ENCODE results near the gene CD74.

CD74 gene

DNA sequence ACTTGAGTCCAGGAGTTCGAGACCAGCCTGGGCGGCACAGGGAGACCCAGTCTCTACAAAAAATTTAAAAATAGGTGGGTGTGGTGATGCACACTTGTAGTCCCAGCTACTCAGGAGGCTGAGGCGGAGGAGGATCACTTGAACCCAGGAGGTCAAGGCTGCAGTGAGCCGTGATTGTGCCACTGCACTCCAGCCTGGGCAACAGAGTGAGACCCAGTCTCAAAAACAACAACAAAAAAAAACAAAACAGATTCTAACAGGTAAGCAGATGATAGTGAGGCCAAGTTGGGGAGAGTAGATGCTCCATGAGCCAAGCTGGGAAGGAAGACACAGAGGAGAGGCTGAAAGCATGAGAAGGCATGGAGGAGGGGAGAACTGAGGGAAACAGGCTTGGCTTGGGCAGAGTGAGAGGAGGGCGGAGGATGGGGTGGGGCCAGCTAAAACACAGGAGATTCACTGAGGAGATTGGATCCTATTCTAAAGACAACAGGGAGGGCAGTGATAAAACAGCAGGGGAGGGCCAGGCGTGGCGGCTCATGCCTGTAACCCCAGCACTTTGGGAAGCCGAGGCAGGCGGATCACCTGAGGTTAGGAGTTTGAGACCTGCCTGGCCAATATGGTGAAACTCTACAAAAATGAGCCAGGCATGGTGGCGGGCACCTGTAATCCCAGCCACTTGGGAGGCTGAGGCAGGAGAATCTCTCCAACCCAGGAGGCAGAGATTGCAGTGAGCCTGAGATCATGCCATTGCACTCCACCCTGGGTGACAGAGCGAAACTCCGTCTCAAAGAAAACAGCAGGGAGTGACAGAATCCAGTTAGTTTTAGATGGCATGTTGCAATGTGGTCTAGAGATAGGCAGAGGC, 28.5 kb upstream of the CD74 start:
- no peaks in the 10 kb centered on the region for H3K27me3 ChIP-seq (replicated peaks)
- in situ Hi-C loops (cut with HindIII; ENCODE audit: low pct_ligation_motif_present, low sequenced_read_pairs), result no loop called here
- H3K27ac ChIP-seq, result no peak overlapping the region
- H3K4me3 ChIP-seq (ENCODE audit: low read depth, low read length), result no peak overlapping the region
- DNase-seq, result no peak
- TF ChIP-seq CTCF (IDR thresholded peaks at IDR 0.05; ENCODE audit: low read depth, low read length, missing control alignments), result no peak
- H3K36me3 ChIP-seq (replicated peaks), result peaks cover 32% of the 10 kb centered on the region

- TF ChIP-seq CTCF (IDR thresholded peaks at IDR 0.05; ENCODE audit: low read depth, low read length, missing control alignments), result peak; percentile 72
- Histone ChIP-seq H3K27ac (no peak overlapping the region), H3K27me3 (replicated peaks) (no peaks in the 10 kb centered on the region), H3K4me3 (ENCODE audit: low read depth, low read length) (no peak overlapping the region), H3K36me3 (replicated peaks) (peaks cover 12% of the 10 kb centered on the region)
- no peak for DNase-seq
- in situ Hi-C loops (cut with HindIII; ENCODE audit: low pct_ligation_motif_present, low sequenced_read_pairs), result no loop called here
These were observed 26.3 kb upstream of the CD74 start for GRCh38 chr5:150438873-150439546.

DNA sequence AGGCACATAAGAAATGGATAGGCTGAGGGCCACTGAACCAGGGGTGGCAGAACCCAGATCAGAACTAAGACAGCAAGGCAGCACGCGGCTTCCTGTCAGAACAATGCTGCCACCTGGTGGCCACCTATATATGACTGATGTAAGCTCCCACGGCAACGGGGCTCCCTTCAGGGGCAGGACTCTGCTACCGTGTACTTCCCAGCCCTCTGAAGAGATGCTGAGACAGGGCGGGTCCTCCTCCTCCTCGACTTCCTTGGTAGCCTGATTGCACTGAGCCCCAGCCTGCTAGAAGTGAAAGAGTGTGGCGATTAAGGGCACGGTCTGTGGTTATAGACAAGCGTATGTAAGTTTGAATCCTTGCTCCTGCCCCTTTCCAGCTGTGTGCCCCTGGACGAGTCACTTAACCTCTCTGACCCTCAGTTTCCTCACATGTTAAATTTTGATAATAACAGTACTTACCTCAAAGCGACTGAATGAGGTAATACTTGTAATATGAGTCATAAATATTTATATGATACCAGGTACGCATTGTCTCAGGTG, 23.5 kb upstream of the CD74 start:
- Histone ChIP-seq H3K27me3 (replicated peaks) (no peaks in the 10 kb centered on the region), H3K36me3 (replicated peaks) (no peaks in the 10 kb centered on the region), H3K4me3 (ENCODE audit: low read depth, low read length) (no peak overlapping the region), H3K27ac (no peak overlapping the region)
- DNase-seq, result peak; percentile 86
- peak; percentile 83 for TF ChIP-seq CTCF (IDR thresholded peaks at IDR 0.05; ENCODE audit: low read depth, low read length, missing control alignments)
- in situ Hi-C loops (cut with HindIII; ENCODE audit: low pct_ligation_motif_present, low sequenced_read_pairs), result no loop called here

GRCh38 chr5:150434464-150434863, 21.8 kb upstream of the CD74 start:
- Histone ChIP-seq H3K4me3 (ENCODE audit: low read depth, low read length) (no peak overlapping the region), H3K27ac (no peak overlapping the region), H3K27me3 (replicated peaks) (no peaks in the 10 kb centered on the region), H3K36me3 (replicated peaks) (no peaks in the 10 kb centered on the region)
- DNase-seq, result peak; percentile 20
- no peak for TF ChIP-seq CTCF (IDR thresholded peaks at IDR 0.05; ENCODE audit: low read depth, low read length, missing control alignments)
- in situ Hi-C loops (cut with HindIII; ENCODE audit: low pct_ligation_motif_present, low sequenced_read_pairs), result no loop called here

DNA sequence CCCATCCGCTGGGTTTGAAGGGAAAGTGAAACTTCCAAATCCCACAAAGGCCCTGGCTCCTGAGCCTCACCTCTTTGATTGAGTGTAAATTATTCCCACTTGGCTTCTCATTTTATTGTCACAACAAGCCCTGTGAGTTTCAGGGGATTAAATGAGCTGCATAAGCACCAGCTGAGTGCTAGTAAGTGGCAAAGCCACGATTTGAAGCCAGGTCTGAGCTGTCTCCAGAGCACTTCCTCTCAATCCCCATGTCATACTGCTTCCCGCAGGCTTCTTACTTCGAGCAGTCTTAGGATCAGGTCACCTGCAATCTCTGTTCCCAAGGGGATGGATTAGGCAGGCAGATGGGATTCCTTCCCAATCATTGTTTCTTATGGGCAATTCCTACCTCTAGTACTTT, 18.9 kb upstream of the CD74 start:
- H3K27ac ChIP-seq, result no peak overlapping the region
- DNase-seq, result no peak
- TF ChIP-seq CTCF (IDR thresholded peaks at IDR 0.05; ENCODE audit: low read depth, low read length, missing control alignments), result no peak

More for the DNA sequence above, 18.9 kb upstream of the CD74 start:
- no peak overlapping the region for H3K4me3 ChIP-seq (ENCODE audit: low read depth, low read length)
- in situ Hi-C loops (cut with HindIII; ENCODE audit: low pct_ligation_motif_present, low sequenced_read_pairs), result no loop called here
- H3K27me3 ChIP-seq (replicated peaks), result no peaks in the 10 kb centered on the region
- no peaks in the 10 kb centered on the region for H3K36me3 ChIP-seq (replicated peaks)

Data from brain microvascular endothelial cell (primary cell).